Left kidney (tissue), 1 donor: ENCODE results near the gene TNN. TPM values are rescaled to one million over a fixed set of nuclear protein-coding genes. Genes with fewer than 3 reads are reported as not detected.

ENCODE experiments used
- polyA plus RNA-seq: library from polyadenylated mRNA; unstranded; fragments of 120-200 nt; gene quantifications from one replicate; pipeline ENCODE4 v1.2.1, GENCODE V29; 2013; ENCODE audit not compliant: insufficient read length

TNN gene
- polyA plus RNA-seq, 1 donor: 2.4 TPM

Other genes starting within 250 kb of the TNN start
- 140 TPM for gene CACYBP, start 67.9 kb upstream of the TNN start, polyA plus RNA-seq
- gene MRPS14, start 44.4 kb upstream of the TNN start, polyA plus RNA-seq: 52.9 TPM
- 18.0 TPM for gene KIAA0040, start 124.9 kb downstream of the TNN start, polyA plus RNA-seq